Dedifferentiated amniotic fluid mesenchymal stem cell (primary cell): ENCODE results near the gene CALHM2.

Experiments
- DNase-seq: peaks from one replicate; pipeline ENCODE4 v3.0.0-alpha.2; 2016; ENCODE audit errors: extremely low spot score

Gene CALHM2

GRCh38 chr10:103416436-103417147 lies 35.6 kb downstream of the CALHM2 start:
- peak; percentile 53 for DNase-seq

DNA sequence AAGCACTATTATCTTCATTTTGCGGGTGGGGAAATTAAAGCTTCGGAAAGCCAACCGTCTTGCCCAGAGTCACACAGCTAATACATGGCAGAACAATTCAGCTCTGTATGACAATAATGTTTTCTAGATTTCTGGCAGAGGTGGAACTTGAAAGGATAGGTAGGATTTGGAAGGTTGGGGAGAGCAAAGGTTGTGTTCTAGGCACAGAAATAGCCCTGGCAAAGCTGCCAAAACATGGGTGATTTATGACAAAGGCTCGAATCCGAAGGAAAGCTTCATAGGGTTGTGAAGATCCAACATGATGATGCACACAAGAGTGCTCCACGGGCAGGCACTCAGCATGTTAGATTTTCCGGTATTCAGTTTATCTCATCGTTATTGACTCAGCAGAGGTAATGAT lies 36.6 kb downstream of the CALHM2 start:
- DNase-seq: no peak

DNA sequence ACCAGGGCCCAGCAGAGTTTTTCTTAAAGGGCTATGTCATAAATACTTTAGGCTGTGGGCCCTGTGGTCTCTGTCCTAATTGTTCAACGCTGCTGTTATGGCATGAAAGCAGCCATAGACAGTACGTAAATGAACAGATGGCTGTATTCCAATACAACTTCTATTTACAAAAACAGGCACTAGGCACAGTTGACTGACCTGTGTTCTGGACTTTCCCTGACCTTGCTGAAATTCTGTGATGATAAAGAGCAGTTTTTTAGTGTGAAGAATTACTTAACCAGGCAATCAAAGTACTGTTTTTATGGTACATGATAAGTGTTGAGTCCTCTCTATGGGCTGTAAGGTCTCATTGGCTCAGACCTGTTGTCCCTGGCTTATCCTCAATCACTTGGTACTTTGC lies 38.6 kb downstream of the CALHM2 start:
- DNase-seq: no peak

DNA sequence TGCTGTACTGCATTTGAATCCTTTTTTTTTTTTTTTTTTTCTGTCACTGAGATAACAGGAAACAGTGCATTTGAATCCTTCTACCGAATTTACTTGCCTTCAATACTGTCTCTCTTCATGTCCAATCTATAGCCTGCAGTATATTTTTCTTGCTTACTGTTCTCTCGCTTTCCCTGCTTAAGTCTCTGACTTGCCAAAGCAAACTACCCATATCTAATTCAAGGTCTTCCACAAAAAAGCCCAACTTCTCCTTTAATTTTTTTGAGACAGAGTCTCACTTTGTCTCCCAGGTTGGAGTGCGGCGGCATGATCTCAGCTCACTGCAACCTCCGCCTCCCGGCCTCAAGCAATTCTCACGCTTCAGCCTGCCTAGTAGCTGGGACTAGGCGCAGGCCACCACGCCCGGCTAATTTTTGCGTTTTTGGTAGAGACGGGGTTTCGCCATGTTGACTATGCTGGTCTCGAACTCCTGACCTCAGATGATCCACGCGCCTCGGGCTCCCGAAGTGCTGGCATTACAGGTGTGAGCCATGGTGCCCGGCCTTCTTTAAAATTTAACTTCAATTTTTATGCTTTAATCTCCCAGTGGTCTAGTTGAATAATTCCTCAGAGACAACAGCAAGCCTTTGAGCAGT lies 54.9 kb downstream of the CALHM2 start:
- no peak for DNase-seq

- DNase-seq: no peak
Observed at GRCh38 chr10:103396789-103397087, 55.4 kb downstream of the CALHM2 start.
